ENCODE data around the gene KCNAB1.
"Not testable (repeated sequence)": the region's sequence is repeated elsewhere in the genome, so short reads cannot be mapped to it uniquely, and the experiment has no call there.

KCNAB1 gene

DNA sequence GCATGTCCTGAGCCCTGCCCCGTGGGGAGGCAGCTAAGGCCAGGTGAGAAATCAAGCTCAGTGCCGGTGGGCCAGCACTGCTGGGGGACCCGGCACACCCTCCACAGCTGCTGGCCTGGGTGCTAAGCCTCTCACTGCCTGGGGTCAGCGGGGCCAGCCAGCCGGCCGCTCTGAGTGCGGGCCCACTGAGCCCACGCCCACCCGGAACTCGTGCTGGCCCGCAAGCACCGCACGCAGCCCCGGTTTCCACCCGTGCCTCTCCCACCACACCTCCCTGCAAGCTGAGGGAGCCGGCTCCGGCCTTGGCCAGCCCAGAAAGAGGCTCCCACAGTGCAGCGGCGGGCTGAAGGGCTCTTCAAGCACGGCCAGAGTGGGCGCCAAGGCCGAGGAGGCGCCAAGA is 103.7 kb downstream of the KCNAB1 start:
- DNase-seq = not testable (repeated sequence)

DNA sequence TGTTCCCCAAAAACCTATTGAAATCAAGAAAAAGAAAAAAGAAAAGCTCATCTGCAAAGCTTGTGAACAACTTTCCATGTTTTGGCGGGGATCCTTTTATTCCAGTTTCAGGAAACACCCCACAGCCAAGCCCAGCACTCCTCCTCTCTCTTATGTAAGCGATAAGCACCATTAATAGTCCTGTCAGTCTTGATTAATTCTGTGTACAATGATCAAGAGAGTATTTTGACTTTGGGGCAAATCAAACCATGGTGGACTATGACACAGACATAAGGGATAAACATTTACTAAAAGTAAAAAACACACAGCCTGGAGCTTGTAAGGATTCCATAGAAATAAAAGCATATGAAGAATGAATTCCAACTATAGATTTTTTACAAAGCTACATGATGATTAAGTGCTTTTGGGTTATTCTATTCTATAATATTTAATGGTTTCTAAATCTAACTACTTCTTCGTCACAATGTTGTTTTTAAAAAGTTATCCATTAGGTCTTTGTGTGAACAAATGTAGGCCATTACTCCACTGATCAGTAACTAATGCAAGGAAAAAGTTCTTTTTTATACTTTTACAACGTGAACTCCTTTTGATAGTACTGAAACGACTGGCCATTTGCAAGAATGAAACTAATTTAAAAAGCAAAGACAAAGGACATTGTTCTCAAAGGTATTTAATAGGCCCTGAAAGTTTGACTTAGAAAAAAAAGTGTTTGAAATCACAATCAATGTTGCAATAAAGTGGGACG is 106.5 kb downstream of the KCNAB1 start:
- no peak for DNase-seq

GRCh38 chr3:156227704-156228103 is 107.3 kb downstream of the KCNAB1 start:
- DNase-seq = no peak

DNA sequence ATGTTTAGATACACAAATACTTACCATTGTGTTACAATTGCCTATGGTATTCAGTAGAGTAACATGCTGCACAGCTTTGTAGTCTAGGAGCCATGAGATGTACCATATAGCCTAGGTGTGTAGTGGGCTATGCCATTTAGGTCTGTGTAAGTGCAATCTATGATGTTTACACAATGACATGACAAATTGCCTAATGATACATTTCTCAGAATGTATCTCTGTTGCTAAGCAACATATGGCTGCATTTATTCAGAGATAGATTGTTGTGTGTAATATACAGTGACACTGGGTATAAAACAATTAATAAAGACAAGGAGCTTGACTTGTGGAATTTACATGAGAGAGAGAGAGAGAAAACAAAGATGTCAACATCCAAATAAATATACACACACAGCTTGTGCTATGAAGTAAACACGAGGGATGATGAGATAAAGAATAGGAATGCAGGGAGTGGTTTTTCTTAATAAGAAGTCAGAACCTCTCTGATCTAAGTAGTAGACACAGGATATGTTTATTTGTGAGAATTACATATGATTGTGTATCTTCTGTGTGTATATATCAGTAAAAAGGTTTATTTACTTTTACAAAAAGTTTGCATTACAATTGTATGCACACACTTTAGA is 110.0 kb downstream of the KCNAB1 start:
- no peak for DNase-seq

- DNase-seq = not testable (repeated sequence)
Measured at GRCh38 chr3:156231221-156231620, 110.8 kb downstream of the KCNAB1 start.

DNA sequence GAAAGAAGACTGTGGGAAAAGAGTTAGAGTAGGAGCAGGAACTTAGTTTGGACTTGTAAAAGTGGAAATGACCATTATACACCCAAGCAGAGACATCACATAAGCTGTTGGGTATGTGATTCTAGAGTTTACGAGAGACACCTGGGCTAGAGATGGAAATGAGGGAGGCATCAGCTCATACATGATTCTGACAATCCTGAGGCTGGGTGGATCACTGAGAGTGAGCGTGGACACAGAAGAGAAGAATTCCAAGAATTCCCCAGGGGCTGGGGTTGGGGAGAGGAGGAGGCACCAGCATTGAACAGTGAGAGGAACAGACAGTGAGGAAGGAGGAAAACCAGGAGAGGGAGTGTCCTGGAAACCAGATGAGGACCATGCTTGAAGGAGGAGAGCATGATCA is 113.5 kb downstream of the KCNAB1 start:
- no peak for DNase-seq

DNA sequence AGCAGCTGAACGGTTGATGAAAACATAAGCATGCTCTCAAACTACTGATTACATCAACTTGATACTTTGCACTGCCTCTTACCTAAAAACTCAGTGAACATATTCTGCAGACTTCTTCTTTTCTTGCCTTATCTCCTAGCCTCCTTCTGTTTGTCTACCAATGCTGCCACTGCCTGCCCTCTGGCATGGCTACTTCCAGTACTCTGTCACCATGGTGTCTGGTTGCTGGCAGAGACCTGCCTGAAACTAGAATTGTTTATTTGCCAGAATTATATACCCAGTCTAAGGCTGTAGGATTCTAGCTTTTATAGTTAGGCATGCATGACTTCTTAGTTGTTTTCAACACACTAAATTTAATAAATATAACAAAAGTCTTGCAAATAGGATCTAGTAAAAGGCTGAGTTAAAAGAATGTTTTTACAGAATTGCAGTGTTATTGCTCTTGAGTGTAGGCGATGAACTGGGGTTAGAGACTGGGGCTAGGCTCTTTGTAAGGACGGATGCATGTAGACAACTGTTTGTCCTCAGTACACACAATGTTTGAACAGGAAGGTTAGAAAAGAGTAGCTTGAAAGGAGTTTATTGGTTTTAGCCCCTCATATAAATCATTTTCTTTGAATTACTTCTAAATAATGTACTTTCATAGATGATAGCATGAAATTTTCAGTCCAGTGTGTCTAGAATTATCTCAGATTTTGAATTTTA is 116.3 kb downstream of the KCNAB1 start:
- no peak for DNase-seq

DNA sequence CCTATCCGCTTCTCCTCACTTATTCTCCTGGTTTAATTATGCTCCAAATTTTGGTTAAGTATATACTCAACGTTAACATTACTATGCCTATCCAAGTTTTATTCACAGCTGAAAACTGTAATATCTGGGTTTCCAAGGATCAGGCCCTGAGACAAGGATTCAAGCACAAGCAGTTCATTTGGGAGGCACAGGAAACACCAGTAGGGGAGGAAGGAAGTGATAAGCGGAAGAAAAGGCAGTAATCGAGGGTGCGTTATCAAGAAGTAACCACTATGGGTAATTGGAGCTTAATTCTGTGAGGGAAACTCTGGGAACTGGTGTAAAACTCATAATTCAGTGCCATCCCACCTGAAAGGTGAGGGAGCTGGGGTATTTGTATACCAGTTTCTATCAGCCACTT is 120.3 kb downstream of the KCNAB1 start:
- no peak for DNase-seq

DNA sequence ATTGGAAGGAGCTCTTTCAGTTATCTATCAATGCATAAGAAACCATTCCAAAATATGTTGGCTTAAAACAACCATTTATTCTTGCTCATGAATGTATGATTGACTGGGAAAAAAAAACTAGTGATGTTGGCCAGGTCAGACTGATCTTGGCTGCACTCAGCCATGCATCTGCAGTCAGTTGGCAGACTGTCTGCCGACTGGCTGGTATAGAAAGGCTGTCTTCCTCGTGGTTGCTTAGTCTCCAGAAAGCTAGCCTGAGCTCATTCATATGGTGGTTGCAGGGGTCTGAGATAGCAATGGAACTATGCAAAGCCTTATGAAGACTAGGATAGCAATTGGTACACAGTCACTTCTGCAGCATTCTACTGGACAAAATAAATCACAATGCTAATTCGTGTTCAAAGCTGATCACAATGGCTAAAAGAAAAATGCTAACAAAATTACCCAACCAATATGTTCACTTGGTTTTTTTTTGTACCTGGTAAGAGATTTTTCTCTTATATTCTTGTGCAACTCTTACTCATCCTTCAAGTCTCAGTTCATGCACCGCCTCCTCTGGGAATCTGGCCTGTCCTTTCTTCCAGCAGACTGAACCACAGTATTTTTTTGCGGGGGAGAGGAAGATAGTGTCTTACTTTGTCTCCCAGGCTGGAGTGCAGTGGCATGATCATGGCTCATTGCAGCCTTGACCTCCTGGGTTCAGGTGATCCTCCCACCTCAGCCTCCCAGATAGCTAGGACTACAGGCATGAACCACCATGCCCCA is 126.8 kb downstream of the KCNAB1 start:
- no peak for DNase-seq

DNA sequence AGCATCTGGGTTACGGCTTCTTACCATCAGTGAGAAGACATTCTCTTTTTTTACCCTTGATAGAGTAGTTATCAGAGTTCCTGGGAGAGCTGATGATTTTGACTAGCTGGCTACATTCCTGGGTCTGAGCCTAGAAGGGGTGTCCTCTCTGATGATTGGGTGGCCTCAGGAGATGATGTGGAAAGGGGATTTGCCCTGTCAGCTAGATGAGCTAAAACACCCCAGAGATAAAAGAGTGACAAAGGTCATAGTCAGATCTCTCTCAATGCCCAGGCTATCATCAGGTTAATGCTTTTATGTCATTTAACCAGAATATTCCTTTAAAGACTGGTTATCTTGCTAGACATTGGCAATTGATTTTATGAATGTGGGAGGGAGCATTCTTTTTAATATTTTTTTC is 130.2 kb downstream of the KCNAB1 start:
- no peak for DNase-seq

GRCh38 chr3:156251424-156251823 is 131.0 kb downstream of the KCNAB1 start:
- DNase-seq = no peak

GRCh38 chr3:156252656-156253055 is 132.3 kb downstream of the KCNAB1 start:
- DNase-seq = no peak

DNA sequence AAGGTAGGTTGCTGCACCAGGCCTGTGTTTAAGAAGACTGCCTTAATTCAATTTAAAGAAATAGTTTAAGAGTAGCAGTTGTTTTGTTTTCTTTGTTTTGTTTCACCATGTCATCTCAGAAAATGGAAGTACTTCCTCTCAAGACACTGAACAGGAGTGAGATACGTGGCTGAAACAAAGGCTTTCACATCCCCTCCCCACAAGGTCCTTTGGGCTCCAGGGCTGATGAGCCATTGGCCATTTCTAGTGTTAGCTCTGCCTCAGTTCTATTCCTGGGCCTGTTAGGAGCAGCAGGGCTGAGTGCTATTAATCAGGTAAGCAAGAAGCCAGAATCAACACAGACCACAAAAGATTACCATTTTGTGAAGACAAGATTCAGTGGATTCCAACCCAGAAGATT is 132.8 kb downstream of the KCNAB1 start:
- DNase-seq = no peak

DNA sequence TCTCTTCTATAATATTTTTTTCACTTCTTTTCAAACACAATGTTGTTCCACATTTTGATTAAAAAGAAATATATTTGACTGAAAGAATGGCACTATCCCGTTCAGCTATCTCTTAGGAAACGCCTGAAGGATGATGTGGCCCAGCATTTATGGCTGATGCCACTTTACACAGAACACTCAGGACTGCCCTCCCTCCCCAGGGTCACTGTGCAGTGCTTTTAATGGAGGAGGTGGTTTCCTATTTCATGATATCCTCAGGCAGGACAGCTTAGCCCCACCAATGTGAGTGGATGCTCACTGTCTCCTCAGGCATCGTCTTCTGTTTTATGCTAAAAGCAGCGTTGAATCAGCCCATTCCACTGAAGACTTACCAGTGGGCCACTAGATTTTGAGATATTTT is 135.9 kb downstream of the KCNAB1 start:
- no peak for DNase-seq

GRCh38 chr3:156256945-156257344 is 136.6 kb downstream of the KCNAB1 start:
- no peak for DNase-seq

- no peak for DNase-seq
Measured at GRCh38 chr3:156258301-156258700, 137.9 kb downstream of the KCNAB1 start.

GRCh38 chr3:156259896-156260295 is 139.5 kb downstream of the KCNAB1 start:
- no peak for DNase-seq

- no peak for DNase-seq
Measured at GRCh38 chr3:156260331-156260730, 140.0 kb downstream of the KCNAB1 start.

DNA sequence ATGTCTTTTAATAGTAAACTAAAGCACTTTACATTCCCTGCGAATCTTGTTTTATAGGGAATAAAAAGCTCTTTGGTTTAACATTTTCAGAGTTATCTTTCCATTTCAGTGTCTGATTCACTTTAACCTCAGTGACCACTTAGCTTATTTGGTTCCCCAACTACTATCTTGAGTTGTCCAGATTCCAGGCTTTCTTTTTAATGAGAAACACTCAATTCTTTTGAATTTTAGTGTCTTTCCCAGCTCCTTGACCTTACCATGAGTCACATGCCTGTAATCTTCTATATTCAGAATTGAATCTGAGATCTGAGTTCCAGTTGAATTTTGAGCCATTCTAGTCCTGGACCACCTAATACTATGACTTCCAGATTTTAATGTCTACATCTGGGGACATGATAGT is 144.4 kb downstream of the KCNAB1 start:
- no peak for DNase-seq

GRCh38 chr3:156271508-156271907 is 151.1 kb downstream of the KCNAB1 start:
- no peak for DNase-seq

- DNase-seq = no peak
Measured at GRCh38 chr3:156271995-156272719, 151.8 kb downstream of the KCNAB1 start.

DNA sequence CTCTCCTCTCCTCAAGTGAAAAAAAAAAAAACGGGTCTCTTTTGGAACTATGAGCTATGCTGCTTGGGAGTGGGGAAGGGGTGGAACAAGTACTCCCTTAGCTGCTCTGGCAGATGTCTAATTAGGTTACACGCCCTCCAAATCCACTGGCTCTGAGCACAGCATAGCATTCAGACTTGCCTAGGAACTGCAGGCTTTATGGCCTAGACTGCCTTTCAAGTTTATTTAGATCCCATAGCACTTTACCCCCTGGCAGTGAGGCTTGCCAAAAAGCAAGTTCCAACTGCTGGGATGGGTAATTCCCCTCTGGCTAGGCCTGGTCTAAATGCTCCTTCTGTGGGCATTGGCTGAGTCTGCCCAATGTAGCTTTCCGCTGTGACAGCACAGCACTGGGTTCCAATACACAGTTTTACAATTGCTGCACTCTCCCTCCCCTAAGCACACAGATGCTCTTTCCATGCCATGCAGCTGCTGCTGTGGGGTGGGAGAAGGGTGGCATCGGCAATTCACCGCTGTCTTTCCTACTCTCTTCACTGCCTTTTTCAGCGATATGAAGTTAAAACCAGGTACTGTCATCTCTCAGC is 152.8 kb downstream of the KCNAB1 start:
- no peak for DNase-seq

Data from CD4-positive, alpha-beta T cell treated with Interleukin-10 for 1 hour (primary cell).